ENCODE data around the gene GDPD3. TPM values are rescaled to one million over a fixed set of nuclear protein-coding genes. Genes with fewer than 3 reads are reported as not detected.

GDPD3 gene
- total RNA-seq, 4 donors from 2014 or later: 0.29 to 0.66 TPM; not detected in 2

DNA sequence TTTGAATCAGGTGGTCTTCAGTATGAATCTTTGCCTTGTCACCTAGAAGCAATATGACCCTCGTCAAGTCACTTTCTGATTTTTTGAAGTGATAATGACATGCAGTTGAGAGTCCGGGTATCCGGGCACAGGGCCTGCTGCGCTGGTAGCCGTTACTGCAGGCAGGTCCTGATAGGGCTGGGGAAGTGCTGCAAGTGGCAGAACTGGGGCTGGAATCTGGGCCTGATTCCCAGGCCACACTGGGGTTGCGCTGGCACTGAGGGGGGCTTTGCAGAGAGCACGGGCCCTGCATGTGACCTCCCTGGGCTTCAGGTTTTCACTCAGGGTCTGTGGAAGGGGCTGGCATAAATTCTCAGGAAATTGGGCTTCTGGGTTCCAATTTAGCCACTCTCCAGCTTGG, 34.6 kb downstream of the GDPD3 start:
- TF ChIP-seq, protein P1, sequence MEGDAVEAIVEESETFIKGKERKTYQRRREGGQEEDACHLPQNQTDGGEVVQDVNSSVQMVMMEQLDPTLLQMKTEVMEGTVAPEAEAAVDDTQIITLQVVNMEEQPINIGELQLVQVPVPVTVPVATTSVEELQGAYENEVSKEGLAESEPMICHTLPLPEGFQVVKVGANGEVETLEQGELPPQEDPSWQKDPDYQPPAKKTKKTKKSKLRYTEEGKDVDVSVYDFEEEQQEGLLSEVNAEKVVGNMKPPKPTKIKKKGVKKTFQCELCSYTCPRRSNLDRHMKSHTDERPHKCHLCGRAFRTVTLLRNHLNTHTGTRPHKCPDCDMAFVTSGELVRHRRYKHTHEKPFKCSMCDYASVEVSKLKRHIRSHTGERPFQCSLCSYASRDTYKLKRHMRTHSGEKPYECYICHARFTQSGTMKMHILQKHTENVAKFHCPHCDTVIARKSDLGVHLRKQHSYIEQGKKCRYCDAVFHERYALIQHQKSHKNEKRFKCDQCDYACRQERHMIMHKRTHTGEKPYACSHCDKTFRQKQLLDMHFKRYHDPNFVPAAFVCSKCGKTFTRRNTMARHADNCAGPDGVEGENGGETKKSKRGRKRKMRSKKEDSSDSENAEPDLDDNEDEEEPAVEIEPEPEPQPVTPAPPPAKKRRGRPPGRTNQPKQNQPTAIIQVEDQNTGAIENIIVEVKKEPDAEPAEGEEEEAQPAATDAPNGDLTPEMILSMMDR (IDR thresholded peaks at IDR 0.05 in 4 of 5, conservative IDR thresholded peaks at IDR 0.05 in 1 of 5): no peak
- TF ChIP-seq POLR2A (IDR thresholded peaks at IDR 0.05): no peak
- no peak for DNase-seq
- Histone ChIP-seq H3K36me3 (peaks cover 0 to 52% of the 10 kb centered on the region in 2 donors), H3K4me3 (no peak overlapping the region), H3K27ac (no peak overlapping the region), H3K27me3 (no peaks in the 10 kb centered on the region), H3K4me1 (peaks cover 16 to 19% of the 10 kb centered on the region in 2 donors), H3K9me3 (no peaks in the 10 kb centered on the region)
- intact Hi-C loops (cut with DNase I; ENCODE audit: low total_unique reads) (no loop called here), in situ Hi-C loops (cut with MboI; ENCODE audit: low sequenced_read_pairs in 4 of 4) (loop anchor here in 1 of 4 donors (25.0 kb wide), 1 partner anchor 284 kb away; the partner anchor contains the start of genes CD2BP2, MYL11 and TBC1D10B)
- no peak for ATAC-seq

DNA sequence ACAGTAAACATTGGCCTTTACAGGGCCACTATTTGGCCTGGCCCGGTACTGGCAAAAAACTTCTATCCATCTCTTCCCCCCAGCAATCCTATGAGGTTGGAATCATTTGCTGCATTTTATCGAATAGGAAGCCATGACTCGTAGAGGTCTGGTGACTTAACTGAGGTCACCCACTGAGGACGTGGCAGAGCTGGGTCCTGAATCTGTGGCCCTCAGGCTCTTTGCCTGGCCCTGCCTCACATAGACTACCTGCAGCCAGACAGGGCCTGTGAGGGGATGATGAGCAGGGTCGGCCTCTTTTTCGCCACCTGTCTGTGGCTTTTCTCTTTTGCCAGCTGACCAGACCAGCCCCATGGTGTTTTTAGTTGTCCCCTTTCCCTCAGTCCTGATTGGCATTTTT, 35.7 kb downstream of the GDPD3 start:
- H3K4me3 ChIP-seq: no peak overlapping the region
- ATAC-seq: no peak
- DNase-seq: no peak
- intact Hi-C loops (cut with DNase I; ENCODE audit: low total_unique reads): no loop called here
- TF ChIP-seq POLR2A (IDR thresholded peaks at IDR 0.05): no peak
- TF ChIP-seq, protein P1 (IDR thresholded peaks at IDR 0.05 in 4 of 5, conservative IDR thresholded peaks at IDR 0.05 in 1 of 5): no peak
- no peaks in the 10 kb centered on the region for H3K27me3 ChIP-seq
- H3K27ac ChIP-seq: peak overlapping the region in 1 of 4 donors; percentile 97
- H3K4me1 ChIP-seq: peaks cover 16 to 19% of the 10 kb centered on the region in 2 donors
- peaks cover 0 to 49% of the 10 kb centered on the region in 2 donors for H3K36me3 ChIP-seq
- in situ Hi-C loops (cut with MboI; ENCODE audit: low sequenced_read_pairs in 4 of 4): loop anchor here in 1 of 4 donors (25.0 kb wide), 1 partner anchor 285 kb away; the partner anchor contains the start of genes CD2BP2, MYL11 and TBC1D10B
- no peaks in the 10 kb centered on the region for H3K9me3 ChIP-seq

DNA sequence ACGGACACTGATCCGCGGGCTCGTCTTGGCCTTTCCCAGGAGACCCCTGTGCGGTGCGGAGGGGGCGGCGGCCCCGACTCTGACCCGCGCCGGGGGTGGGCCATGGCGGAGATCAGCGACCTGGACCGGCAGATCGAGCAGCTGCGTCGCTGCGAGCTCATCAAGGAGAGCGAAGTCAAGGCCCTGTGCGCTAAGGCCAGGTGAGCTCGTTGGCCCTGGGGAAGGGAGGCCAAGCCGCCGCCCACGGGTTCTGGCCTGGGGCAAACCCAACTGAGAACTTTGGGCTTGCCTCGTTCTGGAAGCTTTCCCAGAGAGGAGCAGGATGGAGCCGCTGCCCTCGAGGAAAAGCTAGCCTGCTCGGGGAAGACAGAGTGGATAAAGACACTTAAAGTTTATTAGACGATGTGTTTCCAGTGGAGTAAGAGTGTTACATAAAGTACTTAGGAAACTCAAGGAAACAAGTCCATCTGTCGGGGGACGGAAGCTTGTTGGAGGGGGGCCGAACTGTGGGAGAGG, 37.0 kb downstream of the GDPD3 start:
- no peaks in the 10 kb centered on the region for H3K9me3 ChIP-seq
- intact Hi-C loops (cut with DNase I; ENCODE audit: low total_unique reads) (no loop called here), in situ Hi-C loops (cut with MboI; ENCODE audit: low sequenced_read_pairs in 4 of 4) (loop anchor here in 1 of 4 donors (25.0 kb wide), 1 partner anchor 286 kb away; the partner anchor contains the start of genes CD2BP2, MYL11 and TBC1D10B)
- no peaks in the 10 kb centered on the region for H3K27me3 ChIP-seq
- TF ChIP-seq, protein P1 (IDR thresholded peaks at IDR 0.05 in 4 of 5, conservative IDR thresholded peaks at IDR 0.05 in 1 of 5): no peak
- TF ChIP-seq POLR2A (IDR thresholded peaks at IDR 0.05): no peak
- H3K4me1 ChIP-seq: peaks cover 16 to 19% of the 10 kb centered on the region in 2 donors
- H3K27ac ChIP-seq: peak overlapping the region; percentile 89 to 97 (median 90)
- peaks cover 0 to 45% of the 10 kb centered on the region in 2 donors for H3K36me3 ChIP-seq
- peak in 1 of 2 donors; percentile 12 for ATAC-seq
- DNase-seq: no peak
- H3K4me3 ChIP-seq: peak overlapping the region; percentile 80 to 99 (median 89)

DNA sequence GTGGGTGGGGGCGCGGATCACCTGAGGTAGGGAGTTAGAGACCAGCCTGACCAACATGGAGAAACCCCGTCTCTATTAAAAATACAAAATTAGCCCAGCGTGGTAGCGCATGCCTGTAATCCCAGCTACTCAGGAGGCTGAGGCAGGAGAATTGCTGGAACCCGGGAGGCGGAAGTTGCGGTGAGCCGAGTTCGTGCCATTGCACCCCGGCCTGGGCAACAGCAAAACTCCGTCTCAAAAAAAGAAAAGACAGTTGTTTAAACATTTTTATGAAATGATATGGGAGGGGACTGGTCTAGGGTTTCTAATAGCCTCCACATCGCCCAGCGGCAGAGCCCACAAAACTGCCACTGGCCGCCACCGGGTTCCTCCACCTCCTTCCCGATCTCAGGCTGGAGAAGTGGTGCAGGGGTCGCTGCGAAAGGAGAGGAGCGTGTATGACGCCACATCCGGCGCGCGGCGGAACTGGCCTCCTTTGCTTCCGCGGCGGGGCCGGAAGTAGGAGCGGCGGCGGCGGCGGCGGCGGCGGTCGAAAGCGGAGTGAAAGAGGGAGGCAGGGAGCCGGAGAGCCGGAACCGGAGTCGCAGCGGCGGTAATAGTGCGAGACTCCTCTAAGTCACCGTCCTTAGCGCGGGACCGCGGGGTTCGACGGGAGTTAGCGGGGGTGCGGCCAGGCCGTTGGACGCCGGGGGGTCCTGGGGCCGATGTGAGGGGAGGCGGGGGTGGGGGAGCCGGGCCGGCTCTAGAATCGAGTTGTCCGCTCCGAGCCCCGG, 37.6 kb downstream of the GDPD3 start, which contains the start of gene PPP4C:
Gene PPP4C (plus strand): TSS at position 492 of the 773 bp plus-strand sequence. CDS start 384 bp downstream, outside the sequence.
- Histone ChIP-seq H3K9me3 (no peaks in the 10 kb centered on the region), H3K27ac (peak within 1 kb of the TSS; percentile 89 to 97 (median 90)), H3K36me3 (peaks cover 0 to 45% of the 10 kb centered on the region in 2 donors), H3K4me1 (peaks cover 16 to 19% of the 10 kb centered on the region in 2 donors), H3K27me3 (no peaks in the 10 kb centered on the region), H3K4me3 (peak within 1 kb of the TSS; percentile 80 to 99 (median 89))
- DNase-seq (peak; percentile 84 to 89), ATAC-seq (peak; percentile 85 to 86)
- peak; percentile 82 to 85 for TF ChIP-seq POLR2A (IDR thresholded peaks at IDR 0.05)
- TF ChIP-seq, protein P1 (IDR thresholded peaks at IDR 0.05 in 4 of 5, conservative IDR thresholded peaks at IDR 0.05 in 1 of 5): peak in 2 of 5 experiments; percentile 11 to 16
- intact Hi-C loops (cut with DNase I; ENCODE audit: low total_unique reads): loop anchor here (1.0 kb wide), 1 partner anchor 8 kb away; no protein-coding TSS in a partner anchor
- in situ Hi-C loops (cut with MboI; ENCODE audit: low sequenced_read_pairs in 4 of 4): loop anchor here in 1 of 4 donors (25.0 kb wide), 1 partner anchor 287 kb away; the partner anchor contains the start of genes CD2BP2, MYL11 and TBC1D10B
